Suprapubic skin (tissue), 4 donors: ENCODE data around the gene ZFP3.
"Not testable (repeated sequence)": the region's sequence is repeated elsewhere in the genome, so short reads cannot be mapped to it uniquely, and the experiment has no call there.

Experiments used
- POLR2A ChIP-seq, 2 donors: fragments of 450-650 bp; IDR thresholded peaks; one replicate each; pipeline ENCODE4 v1.6.1; 2017; ENCODE audit warnings: antibody characterized with exemption in 2 of 2, mild to moderate bottlenecking in 2 of 2, moderate library complexity in 2 of 2
- POLR2AphosphoS5 ChIP-seq, 3 donors: sonication (generic); formaldehyde crosslinking; IDR thresholded peaks; one replicate each; pipeline ENCODE4 v1.6.1; 2017; ENCODE audit warnings: antibody characterized with exemption in 3 of 3
- TF ChIP-seq, protein P1 (sequence below), 2 donors: fragments of 200-600 bp in 1 of 2; fragments of 450-650 bp in 1 of 2; sonication (generic) in 1 of 2; IDR thresholded peaks; one replicate each; pipeline ENCODE4 v1.5.1; 2016 to 2019; ENCODE audit warnings: antibody characterized with exemption in 2 of 2, mild to moderate bottlenecking in 1 of 2, moderate library complexity in 1 of 2

DNA sequence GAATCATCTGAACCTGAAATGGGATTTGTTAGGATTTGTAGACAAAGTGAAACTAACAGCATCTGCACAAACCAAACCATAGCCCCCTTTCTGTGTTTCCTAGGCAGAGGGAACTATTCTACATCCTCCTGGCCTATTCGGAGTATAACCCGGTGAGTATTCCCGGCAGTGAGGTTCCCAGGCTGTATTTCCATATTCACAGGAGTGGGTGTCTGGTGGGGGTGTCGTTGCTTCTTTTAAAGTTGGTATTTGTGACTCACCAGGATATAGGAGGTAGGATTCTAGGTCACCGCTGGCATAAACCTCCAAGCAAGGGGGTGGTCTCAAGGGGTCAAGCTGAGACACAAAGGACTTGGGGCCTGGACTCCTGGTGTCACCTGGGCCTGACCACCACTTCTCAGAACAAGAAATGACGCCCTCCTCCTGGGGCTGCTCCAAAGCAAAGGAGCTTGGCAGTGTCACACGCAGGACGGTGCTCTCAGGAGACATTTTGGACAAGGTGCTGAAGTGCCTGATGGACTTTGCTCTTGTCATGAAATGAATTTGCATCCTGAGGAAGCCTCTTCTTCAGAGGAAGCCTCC is 57.0 kb downstream of the ZFP3 start:
- TF ChIP-seq, protein P1, sequence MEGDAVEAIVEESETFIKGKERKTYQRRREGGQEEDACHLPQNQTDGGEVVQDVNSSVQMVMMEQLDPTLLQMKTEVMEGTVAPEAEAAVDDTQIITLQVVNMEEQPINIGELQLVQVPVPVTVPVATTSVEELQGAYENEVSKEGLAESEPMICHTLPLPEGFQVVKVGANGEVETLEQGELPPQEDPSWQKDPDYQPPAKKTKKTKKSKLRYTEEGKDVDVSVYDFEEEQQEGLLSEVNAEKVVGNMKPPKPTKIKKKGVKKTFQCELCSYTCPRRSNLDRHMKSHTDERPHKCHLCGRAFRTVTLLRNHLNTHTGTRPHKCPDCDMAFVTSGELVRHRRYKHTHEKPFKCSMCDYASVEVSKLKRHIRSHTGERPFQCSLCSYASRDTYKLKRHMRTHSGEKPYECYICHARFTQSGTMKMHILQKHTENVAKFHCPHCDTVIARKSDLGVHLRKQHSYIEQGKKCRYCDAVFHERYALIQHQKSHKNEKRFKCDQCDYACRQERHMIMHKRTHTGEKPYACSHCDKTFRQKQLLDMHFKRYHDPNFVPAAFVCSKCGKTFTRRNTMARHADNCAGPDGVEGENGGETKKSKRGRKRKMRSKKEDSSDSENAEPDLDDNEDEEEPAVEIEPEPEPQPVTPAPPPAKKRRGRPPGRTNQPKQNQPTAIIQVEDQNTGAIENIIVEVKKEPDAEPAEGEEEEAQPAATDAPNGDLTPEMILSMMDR (IDR thresholded peaks at IDR 0.05) = not testable (repeated sequence)
- not testable (repeated sequence) for TF ChIP-seq POLR2A, POLR2AphosphoS5 (IDR thresholded peaks at IDR 0.05)
